Measurements from ENCODE around the gene GPC2.
A peak's percentile ranks its signal among the peaks of the same experiment; 100 is the strongest.
"Not testable (repeated sequence)": the region's sequence is repeated elsewhere in the genome, so short reads cannot be mapped to it uniquely, and the experiment has no call there.

GPC2 gene

DNA sequence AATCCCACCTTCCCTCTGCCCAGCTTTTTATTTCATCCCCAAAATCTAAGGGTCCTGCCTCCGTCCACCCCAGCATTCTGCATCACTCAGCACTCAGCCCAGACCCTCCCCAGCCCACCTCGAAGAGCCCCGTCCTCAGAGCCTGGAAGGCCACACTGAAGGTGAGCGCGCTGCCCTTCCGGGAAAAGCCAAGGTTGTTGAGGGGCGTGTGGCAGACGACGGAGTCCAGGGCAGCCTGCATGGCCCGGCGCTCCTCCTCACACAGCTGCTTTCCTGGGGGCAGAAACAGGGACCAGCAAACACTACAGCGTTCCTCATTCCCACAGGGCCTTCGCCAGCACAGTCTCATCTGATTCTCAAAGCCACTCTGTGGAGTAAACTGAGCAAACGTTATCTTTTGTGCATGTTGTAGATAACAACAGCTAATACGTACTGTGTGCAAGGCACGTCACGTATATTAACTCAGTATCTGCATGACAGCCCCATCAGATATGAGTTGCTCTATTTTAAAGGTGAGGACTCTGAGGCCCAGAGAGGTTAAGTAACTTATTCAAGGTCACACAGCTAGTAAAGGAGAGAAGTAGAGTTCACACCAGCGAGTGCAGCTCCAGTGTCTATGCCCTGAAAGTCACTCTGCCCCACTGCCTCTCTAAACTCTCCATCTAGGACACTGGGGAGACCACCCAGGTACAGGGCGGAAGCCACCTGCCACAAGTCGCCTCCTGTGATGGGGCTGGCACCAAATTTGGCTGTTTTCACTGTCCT is 21.4 kb downstream of the GPC2 start:
- FAIRE-seq, result no peak
- DNase-seq (ENCODE audit: insufficient read length, low spot score), result no peak

DNA sequence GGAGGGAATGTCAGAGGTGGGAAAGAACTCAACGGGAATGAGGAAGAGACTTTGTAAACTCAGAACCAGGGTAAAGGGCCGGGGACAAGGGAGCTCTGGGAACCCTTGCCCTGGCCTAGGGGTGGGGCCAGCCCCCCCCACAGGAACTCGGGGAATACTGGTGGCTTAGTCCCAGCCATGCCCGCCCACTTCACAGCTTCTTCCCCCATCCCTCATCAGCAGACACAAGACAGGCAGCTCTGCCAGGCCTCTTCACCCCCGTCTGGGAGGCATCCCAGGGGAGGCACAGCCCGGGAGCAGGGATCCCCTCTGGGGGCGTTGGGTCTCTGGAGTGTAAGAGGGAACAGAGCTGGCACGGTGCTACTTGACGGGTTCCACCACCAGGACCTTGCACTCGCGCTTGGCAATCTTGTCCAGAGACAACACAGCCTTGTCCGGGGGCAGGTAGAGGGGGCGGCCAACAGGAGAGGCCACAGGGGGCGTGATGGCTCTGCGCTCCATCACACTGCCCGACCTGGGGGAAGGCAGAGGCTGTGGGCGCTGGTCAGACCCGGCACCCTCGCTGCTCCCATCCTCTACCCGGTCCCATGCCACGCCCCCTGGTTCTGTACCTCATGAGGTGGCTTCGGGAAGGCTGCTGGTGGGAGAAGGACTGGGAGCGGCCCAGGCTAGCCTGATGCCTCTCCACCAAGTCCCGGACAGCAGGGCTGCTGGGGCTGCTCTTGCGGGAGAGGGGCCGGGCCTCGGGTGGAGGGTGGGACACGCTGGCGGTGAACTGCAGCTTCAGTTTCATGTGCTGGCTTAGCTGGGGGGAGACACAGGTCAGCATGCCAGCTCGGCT is 22.3 kb downstream of the GPC2 start:
- TF ChIP-seq POLR2A (IDR thresholded peaks at IDR 0.05; ENCODE audit: low read depth, low read length), result no peak
- FAIRE-seq (no peak), DNase-seq (ENCODE audit: insufficient read length, low spot score) (no peak)

More for the DNA sequence above, 21.4 kb downstream of the GPC2 start:
- no peak for TF ChIP-seq POLR2A (IDR thresholded peaks at IDR 0.05; ENCODE audit: low read depth, low read length)

- DNase-seq (ENCODE audit: insufficient read length, low spot score) (no peak), FAIRE-seq (no peak)
- TF ChIP-seq POLR2A (IDR thresholded peaks at IDR 0.05; ENCODE audit: low read depth, low read length), result no peak
Measured at GRCh38 chr7:100153708-100154535, 23.3 kb downstream of the GPC2 start.

DNA sequence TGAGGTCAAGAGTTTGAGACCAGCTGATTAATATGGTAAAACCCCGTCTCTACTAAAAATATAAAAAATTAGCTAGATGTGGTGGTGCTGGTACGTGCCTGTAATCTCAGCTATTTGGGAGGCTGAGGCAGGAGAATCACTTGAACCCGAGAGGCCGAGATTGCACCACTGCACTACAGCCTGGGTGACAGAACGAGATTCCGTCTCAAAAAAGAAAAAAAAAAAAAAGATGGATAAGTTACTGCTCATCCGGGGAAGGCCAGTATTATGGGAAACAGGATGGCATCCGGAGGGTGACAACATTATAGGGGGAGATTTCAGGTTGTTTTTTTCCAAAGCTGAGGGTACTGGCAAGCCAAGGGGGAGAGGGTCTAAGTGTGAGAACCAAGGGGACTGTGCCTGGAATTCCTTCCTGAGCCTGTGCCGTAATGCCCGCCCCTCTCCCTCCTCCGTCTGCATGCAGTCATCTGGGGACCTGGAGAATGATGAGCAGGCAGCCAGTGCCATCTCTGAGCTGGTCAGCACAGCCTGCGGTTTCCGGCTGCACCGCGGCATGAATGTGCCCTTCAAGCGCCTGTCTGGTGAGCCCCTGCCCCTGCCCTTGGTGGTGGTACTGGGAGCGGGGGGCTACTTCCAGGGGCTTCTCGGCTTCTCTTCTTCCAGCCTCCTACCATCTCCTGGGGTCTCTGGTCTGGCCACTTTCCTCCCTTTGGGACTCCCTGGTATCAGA is 24.1 kb downstream of the GPC2 start:
- FAIRE-seq, result no peak
- DNase-seq (ENCODE audit: insufficient read length, low spot score), result no peak
- TF ChIP-seq POLR2A (IDR thresholded peaks at IDR 0.05; ENCODE audit: low read depth, low read length), result no peak

- no peak for TF ChIP-seq POLR2A (IDR thresholded peaks at IDR 0.05; ENCODE audit: low read depth, low read length)
- DNase-seq (ENCODE audit: insufficient read length, low spot score) (no peak), FAIRE-seq (no peak)
Measured at GRCh38 chr7:100152404-100152803, 24.8 kb downstream of the GPC2 start.

GRCh38 chr7:100148559-100149328 is 28.4 kb downstream of the GPC2 start, which contains the start of gene LAMTOR4:
LAMTOR4 (plus strand) TSS chr7:100148918; CDS start chr7:100148973, 55 bp downstream.
- TF ChIP-seq POLR2A (IDR thresholded peaks at IDR 0.05; ENCODE audit: low read depth, low read length), result peak; percentile 82
- peak; percentile 96 for DNase-seq (ENCODE audit: insufficient read length, low spot score)
- FAIRE-seq, result peak; percentile 94

- FAIRE-seq, result no peak
Measured at GRCh38 chr7:100148225-100148558, 29.0 kb downstream of the GPC2 start.

GRCh38 chr7:100147278-100147677 is 29.9 kb downstream of the GPC2 start:
- no peak for TF ChIP-seq POLR2A (IDR thresholded peaks at IDR 0.05; ENCODE audit: low read depth, low read length)
- DNase-seq (ENCODE audit: insufficient read length, low spot score) (no peak), FAIRE-seq (no peak)

More at GRCh38 chr7:100148225-100148558, 29.0 kb downstream of the GPC2 start:
- no peak for DNase-seq (ENCODE audit: insufficient read length, low spot score)
- no peak for TF ChIP-seq POLR2A (IDR thresholded peaks at IDR 0.05; ENCODE audit: low read depth, low read length)

GRCh38 chr7:100146350-100146749 is 30.8 kb downstream of the GPC2 start:
- FAIRE-seq; DNase-seq (ENCODE audit: insufficient read length, low spot score): not testable (repeated sequence)

DNA sequence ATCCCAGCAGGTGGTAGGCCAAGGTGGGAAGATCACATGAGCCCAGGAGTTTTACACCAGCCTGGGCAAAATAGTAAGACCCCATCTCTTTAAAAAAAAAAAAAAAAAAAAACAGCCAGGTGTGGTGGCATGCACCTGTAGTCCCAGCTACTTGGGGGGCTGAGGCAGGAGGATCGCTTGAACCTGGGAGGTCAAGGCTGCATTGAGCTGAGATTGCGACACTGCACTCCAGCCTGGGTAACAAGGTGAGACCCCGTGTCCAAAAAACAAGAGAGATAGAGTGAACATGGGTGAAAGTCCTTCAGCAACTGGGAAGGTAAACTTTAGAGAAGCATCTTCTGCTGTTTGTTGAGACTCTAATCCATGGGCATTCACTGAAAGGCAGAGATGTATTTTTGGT is 34.7 kb downstream of the GPC2 start:
- no peak for TF ChIP-seq POLR2A (IDR thresholded peaks at IDR 0.05; ENCODE audit: low read depth, low read length)
- no peak for DNase-seq (ENCODE audit: insufficient read length, low spot score)
- no peak for FAIRE-seq

DNA sequence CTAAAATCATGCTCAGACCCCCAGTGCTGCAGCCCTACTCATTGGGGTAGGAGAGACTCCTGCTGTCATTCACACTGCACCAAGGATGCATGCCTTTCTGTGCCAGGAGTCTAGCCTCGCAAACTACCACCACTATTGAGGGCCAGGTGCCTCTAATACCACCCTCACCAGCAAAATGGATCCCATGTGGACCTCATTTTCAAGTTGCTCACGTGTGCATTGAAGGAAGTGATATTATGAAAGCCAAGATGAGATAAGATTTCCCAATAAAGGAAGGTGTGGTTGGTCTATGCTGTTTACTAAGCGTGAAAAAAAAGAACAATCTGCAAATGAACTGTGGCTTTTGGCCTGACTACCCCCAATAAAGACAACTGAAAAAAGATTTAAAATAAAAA is 35.6 kb downstream of the GPC2 start:
- TF ChIP-seq POLR2A (IDR thresholded peaks at IDR 0.05; ENCODE audit: low read depth, low read length), result no peak

DNA sequence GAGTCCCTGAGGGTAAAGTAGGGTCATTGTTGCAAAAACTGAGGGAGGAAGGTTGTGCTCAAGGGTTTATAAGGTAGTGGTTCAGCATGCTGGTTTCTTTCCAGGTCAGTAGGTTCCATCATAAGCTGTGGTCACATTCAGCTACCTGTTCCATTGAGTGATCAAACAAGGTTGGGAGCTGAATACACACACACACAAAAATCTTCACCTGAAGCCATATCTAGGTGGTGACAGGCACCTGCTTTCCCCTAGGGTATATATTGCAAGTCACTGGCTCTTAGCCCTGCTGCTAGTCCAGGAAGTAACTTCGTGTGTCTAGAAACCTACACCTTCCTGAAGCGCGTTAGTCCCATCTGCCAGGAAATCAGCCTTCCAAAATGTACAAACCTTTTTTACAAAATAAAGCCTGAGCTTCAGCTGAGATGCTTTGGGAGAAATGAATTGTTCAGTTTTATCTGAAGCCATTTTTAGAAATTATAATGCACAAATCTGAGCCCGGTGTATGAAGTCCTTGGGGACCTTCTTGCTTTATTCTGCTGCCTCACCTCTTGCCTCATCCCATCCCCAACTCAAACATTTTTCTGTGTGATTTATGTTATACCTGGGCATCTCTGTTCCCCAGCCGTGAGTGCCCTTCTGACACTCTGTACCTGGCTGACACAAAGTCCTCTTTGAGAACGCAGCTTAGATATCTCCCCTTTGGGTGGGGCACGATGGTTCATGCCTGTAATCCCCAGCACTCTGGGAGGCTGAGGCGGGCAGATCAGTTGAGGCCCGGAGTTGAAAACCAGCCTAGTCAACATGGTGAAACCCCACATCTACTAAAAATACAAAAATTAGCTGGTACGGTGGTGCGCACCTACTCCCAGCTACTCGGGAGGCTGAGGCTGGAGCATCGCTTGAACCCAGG is 39.1 kb downstream of the GPC2 start:
- no peak for TF ChIP-seq POLR2A (IDR thresholded peaks at IDR 0.05; ENCODE audit: low read depth, low read length)
- no peak for DNase-seq (ENCODE audit: insufficient read length, low spot score)
- FAIRE-seq, result no peak

More for the DNA sequence above, 35.6 kb downstream of the GPC2 start:
- FAIRE-seq, result no peak
- no peak for DNase-seq (ENCODE audit: insufficient read length, low spot score)
